Psoas muscle (tissue), 8 donors: ENCODE data around the gene PAX3. TPM values are rescaled to one million over a fixed set of nuclear protein-coding genes. Genes with fewer than 3 reads are reported as not detected.

Experiments used
- ATAC-seq, 4 donors: fragments of 200-7000 bp; cut with Tn5 transposase; one replicate each; pipeline ENCODE4 v1.9.1; 2020; ENCODE audit warnings: moderate library complexity in 3 of 4, mild to moderate bottlenecking in 2 of 4
- DNase-seq, 2 donors: peaks; one replicate each; pipeline ENCODE4 v3.0.0-alpha.2; 2020
- H3K27ac ChIP-seq: fragments of 200-600 bp; one replicate; pipeline ENCODE4 v1.8.0; 2022
- H3K27me3 ChIP-seq, 3 donors: fragments of 200-600 bp in 1 of 3; one replicate each; pipeline versions ENCODE4 v1.6.1 to v1.8.0; 2013 to 2022; ENCODE audit warnings: low read length in 2 of 3, mild to moderate bottlenecking in 2 of 3, moderate library complexity in 1 of 3; ENCODE audit not compliant: insufficient read depth in 3 of 3
- H3K36me3 ChIP-seq, 2 donors: fragments of 200-600 bp in 1 of 2; one replicate each; pipeline versions ENCODE4 v1.6.1 to v1.8.0; 2013 to 2022; ENCODE audit warnings: low read depth in 1 of 2, mild to moderate bottlenecking in 1 of 2, moderate library complexity in 1 of 2; ENCODE audit not compliant: insufficient read depth in 1 of 2
- H3K4me1 ChIP-seq: fragments of 200-600 bp; one replicate; pipeline ENCODE4 v1.8.0; 2022
- H3K4me3 ChIP-seq: fragments of 200-600 bp; one replicate; pipeline ENCODE4 v1.8.0; 2022; ENCODE audit warnings: mild to moderate bottlenecking
- H3K9me3 ChIP-seq: fragments of 200-600 bp; one replicate; pipeline ENCODE4 v1.8.0; 2022
- WGBS, 3 donors: extraction: QIAGEN DNeasy Blood & Tissue Kit; methylation state at CpG; one replicate each; pipeline versions ENCODE4 v1.1.6 to v1.1.7; 2013; 5-methylcytosine and 5-hydroxymethylcytosine counted together
- intact Hi-C, 2 donors: fragments of 100-400 bp; cut with DNase I; formaldehyde crosslinking; loops; one replicate each; pipeline versions ENCODE4 v1.11.0 to v1.14.2; 2022
- polyA plus RNA-seq, 3 donors: library from polyadenylated mRNA; stranded (reverse); fragments of 200-250 nt; gene quantifications; one replicate each; pipeline ENCODE4 v1.2.3, GENCODE V29; 2013
- total RNA-seq, 4 donors: library from RNA; stranded (reverse); fragmentation: NEBNext Ultra II Directional in 2 of 4; extraction: Animal tissue kit (Norgen Biotek cat#: 25700) in 2 of 4; gene quantifications; one replicate each; pipeline versions ENCODE4 v1.2.1 to v1.2.4, GENCODE V29; 2021 to 2023
- TF ChIP-seq, protein P1 (sequence below): fragments of 200-600 bp; IDR thresholded peaks from one replicate; pipeline ENCODE4 v1.8.0; 2022; ENCODE audit warnings: antibody characterized with exemption
- donor health status: healthy with polysubstance abuse.
- donor health status: DM: no; HTN: no; CAD: no; lungs with moderate emphysema.
- donor health status: Bipolar disorder and iron deficiency.
- donor health status: healthy.
- donor health status: DM: yes; HTN: yes; CAD: no.
- donor health status: DM: no; HTN: no; CAD: no.
- donor health status: DM: no; HTN: no; CAD: no.
- donor health status: DM: yes; HTN: yes; CAD: no.

Gene PAX3
- total and polyA plus RNA-seq, 7 donors = 0.26 to 20.5 (median 6.9) TPM

DNA sequence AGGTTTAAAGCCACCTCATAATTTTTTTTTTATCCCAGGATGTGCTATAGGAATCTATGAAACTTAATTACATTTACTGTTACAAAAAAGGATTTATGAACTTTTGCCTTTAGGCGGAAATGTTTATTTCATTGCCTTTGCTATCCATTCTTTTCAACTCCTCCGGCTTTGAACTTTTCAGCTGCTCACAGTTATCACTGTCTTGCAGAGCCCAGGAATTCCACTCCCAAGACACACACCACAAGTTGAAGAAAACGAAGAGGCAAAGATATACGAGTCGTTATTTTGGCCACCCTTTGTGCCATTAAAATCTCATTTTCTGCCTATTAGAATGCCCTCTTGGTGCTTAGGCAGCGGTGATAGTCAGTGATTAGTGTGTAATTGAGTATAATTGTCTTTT, 80.0 kb downstream of the PAX3 start:
- TF ChIP-seq, protein P1, sequence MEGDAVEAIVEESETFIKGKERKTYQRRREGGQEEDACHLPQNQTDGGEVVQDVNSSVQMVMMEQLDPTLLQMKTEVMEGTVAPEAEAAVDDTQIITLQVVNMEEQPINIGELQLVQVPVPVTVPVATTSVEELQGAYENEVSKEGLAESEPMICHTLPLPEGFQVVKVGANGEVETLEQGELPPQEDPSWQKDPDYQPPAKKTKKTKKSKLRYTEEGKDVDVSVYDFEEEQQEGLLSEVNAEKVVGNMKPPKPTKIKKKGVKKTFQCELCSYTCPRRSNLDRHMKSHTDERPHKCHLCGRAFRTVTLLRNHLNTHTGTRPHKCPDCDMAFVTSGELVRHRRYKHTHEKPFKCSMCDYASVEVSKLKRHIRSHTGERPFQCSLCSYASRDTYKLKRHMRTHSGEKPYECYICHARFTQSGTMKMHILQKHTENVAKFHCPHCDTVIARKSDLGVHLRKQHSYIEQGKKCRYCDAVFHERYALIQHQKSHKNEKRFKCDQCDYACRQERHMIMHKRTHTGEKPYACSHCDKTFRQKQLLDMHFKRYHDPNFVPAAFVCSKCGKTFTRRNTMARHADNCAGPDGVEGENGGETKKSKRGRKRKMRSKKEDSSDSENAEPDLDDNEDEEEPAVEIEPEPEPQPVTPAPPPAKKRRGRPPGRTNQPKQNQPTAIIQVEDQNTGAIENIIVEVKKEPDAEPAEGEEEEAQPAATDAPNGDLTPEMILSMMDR = no peak
- no peak for ATAC-seq
- 41 to 48% (median 41%) methylated on average over 6 of the region's 6 CpGs for WGBS, 3 donors

DNA sequence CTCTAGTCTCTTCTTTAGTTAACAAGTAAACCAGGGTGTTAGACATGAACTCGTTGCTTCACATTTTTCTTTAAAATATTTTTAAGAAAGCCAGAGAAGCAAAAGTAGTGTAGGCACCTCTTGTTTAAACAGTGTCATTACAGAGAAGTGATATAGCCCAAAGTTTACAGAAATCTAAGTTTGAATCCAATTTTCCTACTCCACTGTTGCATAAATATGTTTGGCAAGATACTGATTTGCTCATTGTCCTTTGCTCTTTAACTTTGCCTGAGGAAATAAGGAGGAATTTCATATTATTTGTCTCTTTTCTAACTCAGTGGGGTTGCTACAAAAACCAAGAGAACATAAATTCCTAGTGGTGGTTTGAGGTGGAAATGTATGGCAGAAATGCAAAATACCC, 81.1 kb downstream of the PAX3 start:
- intact Hi-C loops = no loop called here
- peaks cover 0 to 26% of the 10 kb centered on the region in 2 donors for H3K36me3 ChIP-seq
- no peaks in the 10 kb centered on the region for H3K4me1 ChIP-seq
- no peak overlapping the region for H3K4me3 ChIP-seq
- H3K27ac ChIP-seq = no peak overlapping the region
- DNase-seq = no peak
- WGBS, 3 donors = 76 to 84% (median 79%) methylated on average over 1 of the region's 1 CpG
- no peak for ATAC-seq
- H3K27me3 ChIP-seq = no peaks in the 10 kb centered on the region
- H3K9me3 ChIP-seq = no peaks in the 10 kb centered on the region
- TF ChIP-seq, protein P1 = no peak

More for the DNA sequence above, 80.0 kb downstream of the PAX3 start:
- Histone ChIP-seq H3K27ac (no peak overlapping the region), H3K36me3 (peaks cover 0 to 26% of the 10 kb centered on the region in 2 donors), H3K4me3 (no peak overlapping the region), H3K4me1 (no peaks in the 10 kb centered on the region), H3K9me3 (no peaks in the 10 kb centered on the region), H3K27me3 (peaks cover 0 to 2% (median 0%) of the 10 kb centered on the region in 3 donors)
- no peak for DNase-seq
- intact Hi-C loops = no loop called here

- DNase-seq = no peak
- TF ChIP-seq, protein P1 = no peak
- H3K4me3 ChIP-seq = no peak overlapping the region
- peaks cover 0 to 15% of the 10 kb centered on the region in 2 donors for H3K36me3 ChIP-seq
- intact Hi-C loops = no loop called here
- H3K27me3 ChIP-seq = peaks cover 0 to 2% (median 0%) of the 10 kb centered on the region in 3 donors
- no peak for ATAC-seq
- WGBS, 3 donors = 35 to 38% (median 37%) methylated on average over 1 of the region's 1 CpG
- no peaks in the 10 kb centered on the region for H3K4me1 ChIP-seq
- H3K9me3 ChIP-seq = no peaks in the 10 kb centered on the region
- no peak overlapping the region for H3K27ac ChIP-seq
Measured at GRCh38 chr2:222214885-222215284, 83.9 kb downstream of the PAX3 start.

GRCh38 chr2:222213049-222213448, 85.7 kb downstream of the PAX3 start:
- Histone ChIP-seq H3K9me3 (no peaks in the 10 kb centered on the region), H3K4me1 (peaks cover 5% of the 10 kb centered on the region), H3K4me3 (no peak overlapping the region), H3K36me3 (no peaks in the 10 kb centered on the region), H3K27ac (no peak overlapping the region), H3K27me3 (peaks cover 0 to 2% (median 0%) of the 10 kb centered on the region in 3 donors)
- DNase-seq (no peak), ATAC-seq (no peak)
- WGBS, 3 donors = 81 to 89% (median 86%) methylated on average over 5 of the region's 5 CpGs
- intact Hi-C loops = no loop called here
- TF ChIP-seq, protein P1 = no peak

DNA sequence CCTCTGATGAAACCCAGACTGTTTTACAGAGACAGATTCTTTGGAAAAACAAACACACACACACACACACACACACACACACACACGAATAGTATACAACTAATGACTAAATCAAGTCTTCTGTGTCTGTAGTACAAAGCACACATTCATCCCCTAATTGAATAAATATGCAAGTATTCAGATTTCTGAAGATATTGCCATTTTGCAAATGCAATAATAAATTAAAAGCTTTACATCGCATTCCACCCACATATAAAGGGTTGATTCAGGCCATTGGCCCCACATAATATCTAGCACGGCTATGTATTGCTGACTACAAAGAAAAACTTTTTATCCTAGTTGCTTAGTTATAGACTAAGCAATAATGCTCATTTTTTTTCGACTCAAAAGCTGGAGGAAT, 86.2 kb downstream of the PAX3 start:
- Histone ChIP-seq H3K4me3 (no peak overlapping the region), H3K36me3 (no peaks in the 10 kb centered on the region), H3K9me3 (no peaks in the 10 kb centered on the region), H3K27me3 (peaks cover 0 to 2% (median 0%) of the 10 kb centered on the region in 3 donors), H3K4me1 (peaks cover 5% of the 10 kb centered on the region), H3K27ac (no peak overlapping the region)
- DNase-seq (no peak), ATAC-seq (no peak)
- intact Hi-C loops = no loop called here
- TF ChIP-seq, protein P1 = no peak
- WGBS, 3 donors = 76 to 87% (median 84%) methylated on average over 4 of the region's 4 CpGs
